Globus pallidus (tissue), 1 donor: ENCODE data around the gene CADM1.

Experiments used
- DNase-seq: peaks from one replicate; pipeline ENCODE4 v3.0.0-alpha.2; 2015; ENCODE audit warnings: low spot score

The CADM1 gene

DNA sequence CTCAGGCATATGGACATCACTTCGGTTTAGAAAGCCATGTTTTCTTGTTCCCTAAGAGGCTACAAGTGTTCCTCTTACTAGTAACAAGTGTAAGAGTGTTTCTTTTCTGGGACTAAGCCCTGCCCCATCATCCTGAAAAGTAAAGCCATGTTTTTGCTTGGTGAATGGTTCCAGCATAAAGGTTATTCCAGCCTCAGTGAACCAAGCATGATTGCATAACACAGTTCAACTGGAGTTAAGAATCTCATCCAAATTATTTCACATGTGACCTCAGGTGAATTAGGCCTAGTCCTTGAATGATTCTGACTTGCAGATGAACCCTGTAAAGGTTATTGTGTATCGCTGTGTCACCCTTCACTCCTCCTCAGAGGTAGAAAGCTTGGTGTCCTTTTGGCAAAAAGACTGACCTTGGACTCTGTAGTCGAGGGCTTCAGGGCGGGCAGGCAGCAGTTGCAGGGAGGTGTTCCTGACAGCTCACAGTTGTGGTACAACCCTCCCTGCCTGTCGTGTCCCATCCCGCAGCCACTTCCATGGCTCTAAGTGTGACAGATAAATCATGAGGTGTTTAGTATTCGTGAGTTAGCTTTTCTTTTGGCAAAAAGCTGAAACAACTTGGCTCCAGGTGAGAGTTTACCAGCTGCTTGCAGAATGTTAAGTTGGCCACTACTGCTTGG is 321.8 kb downstream of the CADM1 start:
- DNase-seq = no peak

DNA sequence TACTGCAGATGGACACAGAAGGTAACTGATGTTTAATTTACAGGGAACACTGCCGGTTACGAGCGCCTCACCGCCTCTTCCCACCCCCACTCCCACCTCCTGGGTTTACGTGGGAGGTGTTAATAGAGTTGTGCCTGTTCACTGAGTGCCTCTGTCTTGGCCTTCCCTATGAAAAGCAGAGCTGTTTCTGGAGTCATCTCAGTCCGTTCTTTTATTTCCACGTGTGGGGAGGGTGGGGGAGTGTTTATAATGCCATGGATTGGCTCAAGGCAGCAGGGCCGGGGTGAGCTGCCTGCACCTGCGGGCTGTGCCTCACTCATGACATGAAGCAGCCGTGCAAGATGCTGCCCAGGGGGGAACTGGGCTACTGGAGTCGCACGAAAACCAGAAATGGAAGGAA is 322.7 kb downstream of the CADM1 start:
- DNase-seq = no peak

DNA sequence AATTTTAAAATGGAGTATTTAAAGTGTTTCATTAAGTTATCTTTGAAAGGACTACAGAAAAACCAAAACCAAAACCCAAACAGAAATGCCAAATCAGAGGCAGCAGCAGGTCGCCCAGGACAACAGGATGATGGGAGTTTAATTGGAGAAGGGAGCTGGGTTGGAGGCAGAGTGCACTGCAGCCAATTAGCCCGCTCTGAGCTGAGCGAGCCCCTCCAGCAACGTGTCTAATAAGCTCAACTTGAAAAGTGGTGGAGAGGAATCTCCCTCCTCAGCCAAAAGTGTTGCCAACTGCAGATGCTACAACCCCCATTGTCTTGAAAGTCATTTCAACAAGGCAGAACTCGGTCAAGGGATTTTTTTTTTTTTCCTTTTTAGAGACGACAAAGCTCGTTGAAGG is 323.9 kb downstream of the CADM1 start:
- no peak for DNase-seq

DNA sequence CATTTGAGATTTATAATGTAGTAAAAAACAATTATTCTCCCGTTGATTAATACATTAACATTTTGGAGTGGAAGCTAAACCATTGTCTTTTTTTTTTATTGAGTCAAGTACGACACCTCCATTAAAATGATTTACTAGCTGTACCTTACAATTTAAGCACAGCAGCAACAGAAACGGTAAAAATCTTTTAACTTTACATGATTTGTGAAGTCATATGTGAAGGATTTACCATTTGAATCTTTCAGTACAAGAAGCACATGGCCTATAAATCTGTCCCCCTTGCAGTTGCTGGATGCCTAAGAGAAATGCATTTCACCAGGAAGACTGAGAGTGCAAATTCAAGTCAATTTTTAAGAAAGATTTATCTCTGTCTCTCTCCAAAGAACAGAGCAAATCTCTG is 324.6 kb downstream of the CADM1 start:
- no peak for DNase-seq

DNA sequence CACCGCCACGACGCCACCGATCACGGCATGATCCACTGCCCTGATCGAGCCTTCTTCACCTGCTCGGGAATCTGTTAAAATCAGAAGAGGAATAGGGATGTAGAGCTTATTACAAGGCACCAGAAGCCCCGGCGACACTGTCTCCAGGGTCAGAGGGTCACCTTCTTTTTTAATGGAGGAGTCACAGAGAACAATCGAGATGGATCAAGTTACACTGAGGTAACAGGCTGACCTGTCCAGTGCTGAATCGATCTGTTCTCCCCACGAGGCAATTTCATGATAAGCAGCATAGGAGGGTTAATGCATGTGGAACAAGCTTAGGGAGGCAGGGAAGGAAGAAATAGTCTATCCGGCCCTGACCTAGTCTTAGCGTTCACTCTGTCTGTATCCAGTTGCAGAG is 325.5 kb downstream of the CADM1 start:
- no peak for DNase-seq

DNA sequence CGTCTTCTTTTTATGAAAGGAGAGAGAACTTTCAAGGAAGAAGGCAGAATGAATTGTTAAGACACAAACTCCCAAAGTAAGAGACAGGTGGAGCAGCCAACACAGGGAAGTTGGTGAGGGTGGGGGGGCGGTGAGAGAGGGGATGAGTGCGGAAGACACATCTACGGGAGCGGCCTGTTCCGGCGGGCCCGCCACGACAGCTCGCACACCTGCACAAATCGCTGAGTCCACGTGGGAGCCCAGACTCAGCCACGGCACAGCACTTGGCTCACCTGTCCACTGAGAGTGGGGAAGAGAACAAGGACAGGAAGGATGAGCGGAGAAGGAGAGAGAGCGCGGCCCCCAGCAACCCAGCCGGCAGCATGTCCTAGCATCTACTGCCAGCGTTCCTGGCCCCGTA is 331.1 kb downstream of the CADM1 start:
- DNase-seq = no peak

DNA sequence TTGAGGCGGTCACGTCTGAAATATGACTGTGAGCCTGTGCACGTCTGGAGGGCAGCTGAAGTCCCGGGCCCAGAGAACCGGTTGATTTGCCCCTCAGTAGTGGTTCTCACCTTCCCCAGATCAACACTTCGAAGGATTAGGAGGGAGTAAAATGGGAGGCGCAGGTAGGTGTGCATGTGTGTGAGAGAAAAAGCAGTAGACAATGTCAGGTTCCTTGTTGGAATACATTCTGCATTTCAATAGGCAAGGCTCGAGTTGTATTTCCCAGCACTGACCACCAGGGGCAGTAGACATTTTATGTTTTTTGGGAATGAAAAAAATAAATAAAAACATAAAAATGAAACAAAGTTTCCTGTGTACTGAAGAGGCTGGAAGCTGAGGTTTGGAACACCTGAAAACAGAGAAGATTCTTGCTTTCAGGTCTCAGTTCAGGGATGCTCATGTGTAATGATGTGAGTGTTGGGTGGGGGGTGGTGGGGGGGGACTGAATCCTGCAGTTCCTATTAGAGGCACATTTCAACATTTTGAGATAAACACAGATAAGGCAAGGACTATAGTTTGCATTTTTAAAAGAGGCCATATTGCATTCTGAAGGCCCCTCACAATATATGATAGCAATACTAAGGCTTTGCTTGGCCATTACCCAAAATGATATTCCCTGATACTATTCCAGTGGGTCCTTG is 333.9 kb downstream of the CADM1 start:
- DNase-seq = no peak

DNA sequence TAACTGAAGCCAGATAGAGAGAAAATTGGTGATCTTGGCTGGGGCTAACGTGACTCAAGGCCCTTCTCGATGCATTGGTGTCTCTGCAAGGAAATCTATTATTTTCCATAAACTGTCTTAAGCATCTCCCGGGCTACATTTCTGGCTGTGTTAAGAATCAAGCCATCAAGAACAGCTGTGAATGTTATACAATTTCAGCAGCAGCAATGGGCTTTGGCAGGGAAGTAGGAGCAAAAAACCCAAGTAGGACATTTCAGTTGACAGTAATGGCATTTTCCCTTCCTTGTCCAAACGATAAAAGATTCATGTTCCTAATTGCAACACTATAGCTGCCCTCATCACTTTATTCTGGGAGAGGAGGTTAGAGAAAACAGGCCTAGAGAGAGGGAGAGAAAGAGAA is 335.0 kb downstream of the CADM1 start:
- DNase-seq = no peak

DNA sequence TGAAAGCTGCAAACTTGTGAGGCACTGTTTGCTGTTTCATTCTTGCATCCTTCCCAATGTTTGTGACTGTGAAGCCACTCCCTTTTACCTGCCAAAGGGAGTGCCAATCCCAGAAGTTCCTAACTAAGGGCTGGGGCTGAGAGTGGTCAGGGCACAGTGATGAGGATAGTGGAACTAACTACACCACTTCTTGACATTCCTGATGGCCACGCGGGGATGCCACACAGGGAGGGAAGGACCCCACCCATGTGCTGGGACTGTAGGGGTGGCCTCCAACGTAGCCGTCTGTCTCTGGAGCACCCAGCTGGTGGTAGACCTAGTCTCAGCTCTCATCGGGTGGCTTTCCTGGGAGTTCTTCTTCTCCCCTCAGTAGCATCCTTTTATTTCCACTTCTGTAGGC is 335.5 kb downstream of the CADM1 start:
- no peak for DNase-seq

DNA sequence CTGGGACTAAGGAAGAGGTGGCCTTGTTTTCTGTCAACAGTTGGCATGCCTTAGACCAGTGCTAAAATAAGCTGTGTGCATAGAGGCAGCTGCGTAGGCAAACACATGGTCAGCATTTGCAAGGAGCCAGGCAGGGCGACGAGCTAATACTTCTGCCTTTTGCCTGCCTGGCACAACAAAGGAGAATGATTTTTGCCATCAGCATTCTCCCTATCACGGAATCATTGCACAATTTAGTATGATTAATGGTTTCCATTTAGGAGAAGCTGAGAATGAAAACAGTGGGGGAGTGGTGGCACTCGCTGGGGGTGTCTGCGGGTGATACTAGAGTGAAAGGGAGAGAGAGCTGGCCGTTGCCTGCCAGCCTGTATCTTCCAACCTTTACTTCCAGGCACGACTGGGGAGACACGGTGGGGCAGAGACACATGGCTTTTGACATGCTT is 336.0 kb downstream of the CADM1 start:
- no peak for DNase-seq

DNA sequence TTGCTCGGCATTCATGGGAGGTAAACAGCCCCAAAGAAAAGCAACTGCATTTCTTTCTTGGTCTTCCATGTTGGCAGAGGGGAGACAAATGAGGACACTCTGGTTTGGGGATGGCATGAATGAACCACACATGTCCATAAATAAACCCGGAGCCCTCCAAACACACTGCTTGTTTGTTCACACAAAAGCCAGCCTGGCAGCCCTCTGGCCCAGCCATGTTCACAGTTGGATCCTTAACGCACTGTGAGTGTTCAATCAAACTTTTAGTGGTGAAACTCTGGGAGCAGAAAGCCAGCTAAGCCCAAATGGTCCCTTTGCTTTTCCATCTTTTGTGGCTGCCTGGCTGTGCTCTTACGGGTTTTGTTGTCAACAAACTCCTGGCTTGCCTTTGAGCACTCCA is 336.8 kb downstream of the CADM1 start:
- DNase-seq = no peak

DNA sequence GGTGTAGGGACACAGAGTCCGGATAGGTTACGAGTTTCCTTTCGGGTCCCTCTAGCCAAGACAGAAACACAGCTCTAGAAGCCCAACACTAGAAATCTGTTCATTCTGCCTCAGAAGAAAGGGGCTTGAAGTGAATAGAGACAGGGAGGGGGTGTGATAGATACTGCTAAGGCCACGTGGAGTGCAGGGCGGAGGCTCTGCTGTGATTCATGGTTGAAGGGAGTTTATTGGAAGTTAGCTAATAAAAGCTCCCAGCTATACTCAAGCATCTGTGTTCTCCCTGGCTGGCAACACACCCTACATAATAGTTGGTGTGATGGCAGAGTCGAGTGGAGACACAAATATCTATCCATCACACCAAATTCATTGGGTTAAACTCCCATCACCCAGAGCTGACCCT is 337.4 kb downstream of the CADM1 start:
- no peak for DNase-seq

DNA sequence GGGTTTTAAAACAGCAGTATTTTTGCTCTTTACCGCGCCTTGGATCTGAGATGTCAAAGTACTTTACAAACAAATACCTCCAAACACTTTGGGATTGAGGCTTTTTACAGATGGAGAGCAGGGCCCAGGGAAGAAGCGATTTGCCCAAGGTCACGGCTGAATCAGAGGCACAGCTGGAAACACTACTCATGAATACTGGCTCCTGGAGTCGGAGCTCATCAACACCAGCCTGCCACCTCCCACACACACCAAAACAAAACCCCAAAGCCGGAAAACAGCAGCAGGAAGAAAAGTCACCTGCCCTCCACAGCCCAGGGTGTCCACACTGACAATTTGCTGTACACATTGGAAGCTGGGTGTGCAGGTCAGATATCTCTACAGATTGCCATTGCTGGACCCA is 339.4 kb downstream of the CADM1 start:
- DNase-seq = no peak

DNA sequence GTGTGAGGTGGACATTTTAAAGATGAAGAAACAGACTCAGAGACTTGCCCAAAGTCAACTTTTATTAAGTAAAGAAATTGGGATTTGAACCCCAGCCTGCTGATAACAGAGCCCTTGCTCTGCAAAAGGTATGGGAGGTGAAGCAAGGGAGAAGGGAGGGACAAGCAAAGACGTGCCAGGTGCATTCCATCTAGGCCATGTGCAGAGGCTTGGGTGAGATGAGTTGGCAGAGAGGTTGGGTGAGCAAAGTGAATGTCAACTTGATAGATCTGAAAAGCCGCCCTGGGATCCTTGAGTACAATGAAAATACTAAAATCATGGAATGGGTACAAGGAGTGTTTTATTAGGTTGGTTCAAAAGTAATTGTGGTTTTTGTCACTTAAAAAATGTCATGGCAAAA is 341.3 kb downstream of the CADM1 start:
- no peak for DNase-seq

DNA sequence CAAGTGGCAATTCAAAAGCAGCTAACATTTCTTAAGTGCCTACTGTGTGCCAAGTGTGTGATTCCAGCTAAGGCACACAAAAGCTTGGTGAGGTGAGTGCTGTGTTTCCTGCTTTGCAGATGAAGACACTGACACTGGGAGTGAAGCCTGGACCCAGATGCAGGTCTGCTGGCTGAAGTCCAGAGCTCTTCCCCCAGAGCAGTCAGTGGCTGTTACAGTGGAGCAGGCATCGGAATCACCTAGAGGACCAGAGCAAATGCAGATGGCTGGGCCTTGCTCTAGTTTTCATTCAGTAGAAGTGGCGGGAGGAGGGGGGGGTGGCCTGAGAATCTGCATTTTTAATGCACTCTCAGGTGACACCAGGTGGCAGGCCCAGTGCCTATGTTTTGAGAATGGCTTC is 342.3 kb downstream of the CADM1 start:
- DNase-seq = no peak

DNA sequence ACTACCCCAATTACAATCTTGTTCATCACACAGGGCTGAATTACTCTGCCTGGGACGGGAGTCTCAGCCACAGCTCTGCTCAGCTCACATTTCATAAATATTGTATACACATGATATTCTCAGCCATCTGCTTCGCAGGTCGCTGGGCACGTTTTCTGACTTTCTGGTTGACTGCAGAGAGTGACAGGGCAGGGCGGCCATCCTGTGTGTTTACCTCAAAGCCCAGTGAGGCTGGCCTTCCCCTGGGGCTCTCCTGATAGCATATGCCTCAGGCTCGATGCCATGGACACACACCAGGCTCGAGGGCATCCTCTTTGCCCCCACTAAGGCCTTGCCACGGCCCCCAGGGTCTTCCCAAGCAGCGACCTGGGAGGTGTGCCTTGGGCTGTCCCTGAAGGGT is 345.0 kb downstream of the CADM1 start:
- DNase-seq = no peak

DNA sequence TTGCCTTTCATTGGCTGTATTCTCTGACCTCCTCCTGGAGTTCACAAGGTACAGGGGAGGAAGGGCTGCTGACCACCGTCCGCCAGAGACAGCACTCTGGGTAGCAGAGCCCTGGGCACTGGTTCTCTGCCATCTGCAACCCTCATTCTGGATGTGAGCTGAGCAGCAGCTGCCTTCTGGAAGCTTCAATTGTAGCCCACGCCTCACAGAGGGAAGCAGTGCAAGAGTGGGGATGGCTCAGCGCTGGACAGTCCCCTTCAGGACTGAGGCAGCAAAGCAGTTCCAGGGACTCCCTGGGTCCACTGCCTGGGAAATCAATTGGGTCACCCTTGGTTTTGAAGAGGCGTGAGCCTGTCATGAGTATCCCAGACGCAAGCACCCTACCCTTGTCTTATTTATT is 346.2 kb downstream of the CADM1 start:
- no peak for DNase-seq

DNA sequence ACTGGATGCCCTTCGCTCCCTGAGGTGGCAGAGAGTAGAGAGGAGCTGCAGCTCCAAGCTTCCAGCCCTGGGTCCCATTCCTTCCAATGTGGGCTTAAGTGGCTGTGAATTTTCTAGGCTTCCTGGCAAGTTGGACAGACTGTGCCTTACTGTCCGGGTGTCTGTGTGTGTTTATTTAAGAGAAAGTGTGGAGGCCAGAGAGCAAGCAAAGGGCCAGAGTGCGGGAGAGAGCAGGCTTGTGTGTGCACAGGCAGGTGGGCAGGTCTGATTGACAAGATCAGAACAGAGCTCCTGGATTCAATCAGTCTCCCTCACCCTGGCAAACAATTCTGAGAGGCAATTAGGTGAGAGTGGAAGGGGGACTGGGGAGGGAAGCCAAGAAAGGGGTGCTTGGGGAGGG is 347.0 kb downstream of the CADM1 start:
- no peak for DNase-seq

DNA sequence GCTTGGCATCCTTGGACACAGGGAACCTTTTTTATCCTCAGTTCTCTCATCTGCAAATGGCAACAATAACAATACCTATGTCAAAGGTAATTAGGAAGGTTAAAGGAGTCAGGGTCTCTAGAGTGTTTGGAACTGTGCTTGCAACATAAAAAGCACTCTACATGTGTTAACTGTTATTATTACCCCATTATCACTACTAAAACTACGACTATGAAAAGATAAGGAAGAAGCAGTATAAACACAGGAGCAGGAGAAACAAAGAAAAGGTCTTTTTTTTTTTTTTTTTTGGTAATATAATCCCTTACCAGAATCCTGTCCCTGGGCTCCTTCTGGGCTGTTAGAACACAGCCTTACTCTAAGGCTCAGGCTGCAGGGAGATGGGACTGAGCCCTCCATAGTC is 348.2 kb downstream of the CADM1 start:
- DNase-seq = no peak

DNA sequence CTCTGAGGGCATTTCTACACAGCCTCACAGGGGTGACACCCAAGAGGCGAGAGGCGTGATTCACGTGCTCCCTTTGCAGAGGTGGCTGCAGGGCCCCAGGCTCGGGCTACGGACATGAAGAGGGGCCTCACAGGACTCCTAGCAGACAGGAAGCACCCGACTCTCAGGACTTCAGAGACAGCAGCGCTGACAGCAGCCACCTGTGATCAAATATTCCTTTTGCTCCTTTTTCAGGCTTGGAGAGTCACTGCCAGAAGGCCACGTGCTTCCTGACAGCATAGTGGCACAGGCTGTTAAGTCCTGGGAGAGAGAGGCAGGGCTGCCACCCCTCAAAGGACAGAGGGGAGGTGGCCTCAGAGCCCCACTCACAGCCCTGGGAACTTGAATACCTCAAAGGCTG is 348.9 kb downstream of the CADM1 start:
- DNase-seq = no peak

DNA sequence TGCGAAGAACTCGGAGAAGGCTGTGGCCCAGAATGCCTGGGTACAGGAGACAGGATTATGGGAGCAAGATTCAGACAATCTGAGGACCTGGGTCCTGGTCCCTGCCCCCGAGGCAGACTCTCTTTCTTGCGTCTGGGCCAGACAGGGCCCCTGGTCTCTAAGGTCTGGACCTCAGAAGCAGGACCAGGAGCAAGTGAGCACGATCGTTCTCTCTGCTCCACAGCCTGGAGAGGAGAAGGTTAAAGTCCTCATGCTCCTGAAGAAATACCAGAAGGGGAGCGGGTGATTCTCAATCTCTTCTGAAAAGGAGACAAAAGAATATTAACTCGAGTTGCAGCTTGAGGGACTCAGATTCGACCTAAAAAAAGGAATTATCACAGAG is 349.9 kb downstream of the CADM1 start:
- DNase-seq = no peak

DNA sequence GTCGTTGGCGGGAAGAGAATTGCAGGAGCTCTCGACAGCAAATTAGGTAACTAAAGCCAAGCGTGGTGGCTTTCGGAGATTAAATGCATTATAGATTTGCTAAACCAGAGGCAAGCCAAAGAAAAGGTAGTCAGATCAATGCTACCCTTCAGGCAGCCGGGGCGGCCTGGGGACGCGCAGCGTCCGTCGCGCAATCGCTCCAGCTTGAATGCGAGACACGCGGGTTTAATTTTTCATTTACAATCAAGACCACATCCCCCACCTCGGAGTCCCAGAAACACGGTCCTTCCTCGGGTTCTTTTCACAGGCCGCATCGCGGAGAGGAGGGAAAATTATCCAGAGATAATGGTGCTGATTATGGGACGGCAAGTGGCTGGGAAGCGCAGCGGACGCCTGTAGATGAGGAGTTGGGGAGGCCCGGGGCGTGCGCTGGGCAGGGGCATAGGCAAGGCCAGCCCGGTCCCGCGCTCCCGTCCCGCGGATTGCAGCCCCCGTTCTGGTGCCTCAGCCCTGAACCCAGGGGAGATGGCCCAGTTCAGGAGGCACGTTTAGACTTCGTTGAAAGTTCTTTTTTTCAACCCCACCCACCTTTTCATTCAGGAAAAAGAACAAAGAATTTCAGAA is 350.4 kb downstream of the CADM1 start:
- no peak for DNase-seq

DNA sequence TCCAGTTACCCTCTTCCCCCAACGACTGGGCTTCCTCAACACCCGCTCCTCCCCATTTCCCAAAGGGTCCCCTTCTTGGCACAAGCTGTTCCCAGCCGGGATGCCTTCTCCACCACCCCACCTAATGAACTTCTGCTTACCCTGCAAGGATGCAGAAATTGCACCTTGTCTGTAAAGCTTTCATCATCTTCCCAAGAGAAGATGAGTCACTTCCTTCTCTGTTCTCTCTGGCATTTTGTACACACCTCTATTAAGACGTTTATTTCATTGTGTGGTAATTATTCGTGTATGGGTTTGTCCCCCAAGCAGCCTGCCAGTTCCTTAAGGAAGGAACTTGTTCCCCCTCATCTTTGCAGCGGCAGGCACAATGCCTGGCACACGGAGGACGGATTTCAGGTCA is 351.1 kb downstream of the CADM1 start:
- no peak for DNase-seq

DNA sequence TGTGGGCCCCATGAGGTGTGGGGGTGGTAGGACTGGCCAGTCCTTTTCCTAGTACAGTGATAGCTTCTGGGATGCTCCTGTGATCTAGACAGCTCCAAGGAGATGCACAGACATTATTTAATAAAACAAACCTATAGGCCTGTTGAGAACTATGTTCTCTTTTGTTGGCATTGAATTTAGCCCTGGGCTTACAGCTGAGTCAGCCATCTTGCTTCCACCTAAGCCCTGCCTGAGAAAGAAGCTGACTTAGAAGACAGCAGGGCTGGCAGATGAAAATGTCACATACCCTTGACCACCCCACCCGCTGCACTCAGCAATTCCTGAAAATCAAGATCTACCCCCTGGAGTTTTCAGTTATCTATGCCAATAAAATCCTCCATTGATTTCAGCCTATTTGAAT is 353.2 kb downstream of the CADM1 start:
- DNase-seq = no peak
